DND-41 (cell line): Measurements from ENCODE around the gene PRC1.

Source experiments
- ATAC-seq: fragments of 200-7000 bp; cut with Tn5 transposase; 3 replicates; pipeline ENCODE4 v1.9.1; 2021; ENCODE audit warnings: low read depth; ENCODE audit not compliant: insufficient read depth
- DNase-seq: peaks from one replicate; pipeline ENCODE4 v3.0.0-alpha.2; 2020
- H2AFZ ChIP-seq: 2 replicates; pipeline ENCODE4 v1.6.0; 2012; ENCODE audit warnings: low read depth, low read length
- H3K27ac ChIP-seq: 2 replicates; pipeline ENCODE4 v1.5.1; 2012; ENCODE audit warnings: low read length, inconsistent platforms
- H3K27me3 ChIP-seq: fragments of 200-600 bp; sonication (generic); 2 replicates; pipeline ENCODE4 v1.6.0; 2012; ENCODE audit warnings: low read length, mild to moderate bottlenecking, inconsistent platforms; ENCODE audit not compliant: insufficient read depth, poor library complexity
- H3K36me3 ChIP-seq: 2 replicates; pipeline ENCODE4 v1.5.1; 2012; ENCODE audit warnings: low read length, inconsistent platforms; ENCODE audit not compliant: insufficient read depth
- H3K4me1 ChIP-seq: 2 replicates; pipeline ENCODE4 v1.5.1; 2012; ENCODE audit warnings: mild to moderate bottlenecking, low read length; ENCODE audit not compliant: insufficient read depth
- H3K4me2 ChIP-seq: 2 replicates; pipeline ENCODE4 v1.6.0; 2012; ENCODE audit warnings: mild to moderate bottlenecking, moderate library complexity, low read length, inconsistent platforms; ENCODE audit not compliant: insufficient read depth
- H3K4me3 ChIP-seq, 2 experiments: fragments of 200-600 bp in 1 of 2; shearing (Covaris generic) in 1 of 2; 2 replicates each; pipeline ENCODE4 v1.5.1; 2012 to 2016; ENCODE audit warnings: inconsistent platforms in 2 of 2, low read length in 2 of 2, mild to moderate bottlenecking in 2 of 2, low read depth in 1 of 2, moderate library complexity in 1 of 2
- H3K79me2 ChIP-seq: 2 replicates; pipeline ENCODE4 v1.6.0; 2012; ENCODE audit warnings: low read length, inconsistent platforms; ENCODE audit not compliant: insufficient read depth
- H3K9ac ChIP-seq: 2 replicates; pipeline ENCODE4 v1.6.0; 2012; ENCODE audit warnings: low read depth, mild to moderate bottlenecking, inconsistent platforms, low read length, moderate library complexity
- H3K9me3 ChIP-seq: 2 replicates; pipeline ENCODE4 v1.5.1; 2012; ENCODE audit warnings: low read length, moderate library complexity, mild to moderate bottlenecking, inconsistent platforms; ENCODE audit not compliant: insufficient read depth, severe bottlenecking
- H4K20me1 ChIP-seq: 2 replicates; pipeline ENCODE4 v1.6.0; 2012; ENCODE audit warnings: low read length; ENCODE audit not compliant: insufficient read depth
- CTCF ChIP-seq: IDR thresholded peaks from 2 replicates; pipeline ENCODE4 v1.5.1; 2012; ENCODE audit warnings: borderline replicate concordance, low read length, moderate library complexity, mild to moderate bottlenecking; ENCODE audit not compliant: poor library complexity, severe bottlenecking; ENCODE audit errors: extremely low read depth
- EZH2 ChIP-seq: IDR thresholded peaks from 3 replicates; pipeline ENCODE4 v1.6.1; 2012; ENCODE audit warnings: borderline replicate concordance, low read depth, mild to moderate bottlenecking, moderate library complexity, low read length, inconsistent platforms; ENCODE audit not compliant: severe bottlenecking

PRC1 gene

GRCh38 chr15:90955624-90956273, 38.6 kb downstream of the PRC1 start:
- Histone ChIP-seq H3K9ac (peak overlapping the region; percentile 99), H3K4me3 (peak overlapping the region; percentile 70 to 93), H3K4me1 (peaks cover 26% of the 10 kb centered on the region), H3K4me2 (peak overlapping the region; percentile 82), H3K27me3 (no peaks in the 10 kb centered on the region), H2AFZ (peak overlapping the region; percentile 93), H4K20me1 (peaks cover 5% of the 10 kb centered on the region; the same call in 1 of the 2 replicates), H3K79me2 (peaks cover 38% of the 10 kb centered on the region), H3K36me3 (peaks cover 67% of the 10 kb centered on the region), H3K9me3 (no peaks in the 10 kb centered on the region), H3K27ac (peak overlapping the region; percentile 99)
- peak; percentile 26 for DNase-seq
- no peak for TF ChIP-seq EZH2
- no peak for TF ChIP-seq CTCF
- no peak for ATAC-seq

GRCh38 chr15:90954712-90955623, 39.4 kb downstream of the PRC1 start, which contains the start of gene RCCD1:
RCCD1 (plus strand) TSS chr15:90954884; CDS start chr15:90956735, 1,851 bp downstream.
- H2AFZ ChIP-seq: peak within 1 kb of the TSS; percentile 93
- ATAC-seq: peak; percentile 95
- H3K4me3 ChIP-seq: peak within 1 kb of the TSS; percentile 70 to 93
- H3K4me1 ChIP-seq: peaks cover 26% of the 10 kb centered on the region
- H3K79me2 ChIP-seq: peaks cover 38% of the 10 kb centered on the region
- peak within 1 kb of the TSS; percentile 99 for H3K9ac ChIP-seq
- no peaks in the 10 kb centered on the region for H3K27me3 ChIP-seq
- no peaks in the 10 kb centered on the region for H3K9me3 ChIP-seq
- H4K20me1 ChIP-seq: peaks cover 5% of the 10 kb centered on the region; the same call in 1 of the 2 replicates
- DNase-seq: peak; percentile 92
- peak within 1 kb of the TSS; percentile 99 for H3K27ac ChIP-seq
- peak within 1 kb of the TSS; percentile 82 for H3K4me2 ChIP-seq
- H3K36me3 ChIP-seq: peaks cover 67% of the 10 kb centered on the region
- TF ChIP-seq EZH2: no peak
- no peak for TF ChIP-seq CTCF

GRCh38 chr15:90953947-90954711, 40.2 kb downstream of the PRC1 start:
- H3K4me1 ChIP-seq: peaks cover 26% of the 10 kb centered on the region
- no peaks in the 10 kb centered on the region for H3K27me3 ChIP-seq
- H3K9ac ChIP-seq: peak overlapping the region; percentile 99
- TF ChIP-seq EZH2 (no peak), CTCF (no peak)
- ATAC-seq: no peak
- peak overlapping the region in 1 of 2 experiments; percentile 93; a peak in 3 of 4 replicates for H3K4me3 ChIP-seq
- H3K9me3 ChIP-seq: no peaks in the 10 kb centered on the region
- peaks cover 35% of the 10 kb centered on the region for H3K79me2 ChIP-seq
- H3K27ac ChIP-seq: peak overlapping the region; percentile 99
- H2AFZ ChIP-seq: peak overlapping the region; percentile 59
- DNase-seq: no peak
- H3K36me3 ChIP-seq: peaks cover 69% of the 10 kb centered on the region
- peak overlapping the region; percentile 82 for H3K4me2 ChIP-seq
- H4K20me1 ChIP-seq: peaks cover 5% of the 10 kb centered on the region; the same call in 1 of the 2 replicates
